Choroid plexus epithelial cell (primary cell): Measurements from ENCODE around the gene TCF4.

Experiments
- DNase-seq: peaks from one replicate; pipeline ENCODE4 v3.0.0-alpha.2; 2010; ENCODE audit warnings: low read depth
- H3K4me3 ChIP-seq: 2 replicates; pipeline ENCODE4 v1.5.1; 2011; ENCODE audit warnings: low read depth, mild to moderate bottlenecking, control low read depth, low read length, moderate library complexity
- TF ChIP-seq, protein P1 (sequence below): conservative IDR thresholded peaks from 2 replicates; pipeline ENCODE4 v1.5.1; 2011; ENCODE audit warnings: low read depth, mild to moderate bottlenecking, control low read depth, inconsistent platforms, low read length, moderate library complexity

Gene TCF4

DNA sequence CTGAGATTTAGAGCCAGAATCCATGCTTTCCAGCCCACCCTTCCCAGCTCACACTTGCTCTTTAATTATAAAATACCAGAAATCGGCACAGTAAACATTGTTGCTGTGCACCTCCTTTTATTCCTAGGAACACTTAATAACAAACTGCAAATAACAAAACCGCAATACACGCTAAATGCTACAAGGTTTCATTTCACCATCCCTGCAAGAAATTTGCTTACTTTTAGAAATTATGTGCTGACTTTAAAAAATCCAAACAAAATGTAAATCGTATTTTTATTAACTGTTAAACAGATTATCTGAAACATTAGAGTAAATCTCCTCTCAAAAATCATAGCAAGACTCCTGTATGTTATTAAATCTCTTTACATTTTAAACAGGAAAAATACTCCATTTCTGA lies 79.3 kb downstream of the TCF4 start:
- TF ChIP-seq, protein P1, sequence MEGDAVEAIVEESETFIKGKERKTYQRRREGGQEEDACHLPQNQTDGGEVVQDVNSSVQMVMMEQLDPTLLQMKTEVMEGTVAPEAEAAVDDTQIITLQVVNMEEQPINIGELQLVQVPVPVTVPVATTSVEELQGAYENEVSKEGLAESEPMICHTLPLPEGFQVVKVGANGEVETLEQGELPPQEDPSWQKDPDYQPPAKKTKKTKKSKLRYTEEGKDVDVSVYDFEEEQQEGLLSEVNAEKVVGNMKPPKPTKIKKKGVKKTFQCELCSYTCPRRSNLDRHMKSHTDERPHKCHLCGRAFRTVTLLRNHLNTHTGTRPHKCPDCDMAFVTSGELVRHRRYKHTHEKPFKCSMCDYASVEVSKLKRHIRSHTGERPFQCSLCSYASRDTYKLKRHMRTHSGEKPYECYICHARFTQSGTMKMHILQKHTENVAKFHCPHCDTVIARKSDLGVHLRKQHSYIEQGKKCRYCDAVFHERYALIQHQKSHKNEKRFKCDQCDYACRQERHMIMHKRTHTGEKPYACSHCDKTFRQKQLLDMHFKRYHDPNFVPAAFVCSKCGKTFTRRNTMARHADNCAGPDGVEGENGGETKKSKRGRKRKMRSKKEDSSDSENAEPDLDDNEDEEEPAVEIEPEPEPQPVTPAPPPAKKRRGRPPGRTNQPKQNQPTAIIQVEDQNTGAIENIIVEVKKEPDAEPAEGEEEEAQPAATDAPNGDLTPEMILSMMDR = no peak
- DNase-seq = no peak
- H3K4me3 ChIP-seq = no peak overlapping the region

DNA sequence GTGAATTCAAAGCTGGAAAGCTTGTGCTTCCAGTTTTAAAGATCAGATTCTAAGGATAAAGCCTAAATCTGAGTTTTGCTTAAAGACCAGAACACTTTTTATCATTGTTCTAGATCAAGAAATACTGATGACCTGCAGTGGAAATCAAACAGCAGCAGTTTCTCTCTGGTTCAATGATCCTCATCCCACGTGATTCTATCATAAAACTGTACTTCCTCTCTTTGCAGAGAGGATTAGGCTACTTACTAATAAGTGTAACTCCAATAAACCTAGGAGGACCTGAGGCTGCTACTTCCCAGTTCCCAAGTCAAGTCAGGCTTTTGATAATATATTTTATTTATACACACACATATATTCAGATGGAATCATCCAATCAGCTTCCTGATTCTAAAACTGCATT lies 81.9 kb downstream of the TCF4 start:
- no peak for DNase-seq
- H3K4me3 ChIP-seq = no peak overlapping the region
- TF ChIP-seq, protein P1 = no peak

DNA sequence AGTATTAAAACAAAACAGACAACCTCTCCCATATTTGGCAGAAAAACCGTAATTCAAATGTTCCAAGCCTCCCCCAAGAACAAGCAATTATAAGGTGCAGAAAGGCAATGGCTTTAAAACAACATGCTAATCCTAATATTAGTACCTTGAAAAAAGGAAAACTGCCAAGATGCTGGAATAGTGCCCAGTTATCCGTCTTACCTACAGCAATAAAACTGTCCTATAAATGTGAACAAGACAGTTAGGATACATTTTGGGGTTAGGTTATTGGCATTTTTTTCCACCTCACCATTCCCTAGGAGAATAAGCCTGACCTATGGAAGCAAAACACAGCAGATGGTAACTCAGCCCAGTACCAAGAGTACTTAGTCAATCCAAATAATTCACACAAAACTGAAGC lies 83.2 kb downstream of the TCF4 start:
- no peak for DNase-seq
- TF ChIP-seq, protein P1 = no peak
- H3K4me3 ChIP-seq = no peak overlapping the region

DNA sequence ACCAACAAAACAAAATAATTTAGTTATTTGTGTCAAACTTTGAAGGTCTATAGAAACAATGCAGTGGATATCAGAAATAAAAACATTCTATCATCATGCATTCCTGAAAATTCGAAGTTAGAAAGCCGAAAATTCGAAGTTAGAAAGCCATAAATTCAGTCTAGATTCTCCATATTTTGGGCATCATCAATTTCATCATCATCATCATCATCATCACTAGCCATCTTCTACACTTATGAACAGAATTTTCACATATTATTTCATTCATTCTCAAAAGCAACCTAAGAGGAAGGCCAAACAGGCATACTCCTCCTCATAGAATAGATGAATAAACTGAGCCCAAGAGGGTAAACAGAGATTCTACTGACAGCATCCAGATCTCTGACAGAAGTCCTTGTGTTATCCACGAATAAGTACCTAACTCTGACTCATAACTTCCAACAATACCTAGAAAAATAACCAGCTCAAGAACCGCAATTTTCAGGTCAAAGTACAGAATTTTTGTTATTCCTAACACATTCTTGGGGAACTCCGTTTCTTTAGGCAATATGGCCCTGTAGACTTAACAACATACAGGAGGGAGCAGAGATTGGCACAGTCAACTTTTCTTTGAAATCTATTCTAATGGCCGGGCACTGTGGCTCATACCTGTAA lies 84.7 kb downstream of the TCF4 start:
- TF ChIP-seq, protein P1 = no peak
- DNase-seq = peak; percentile 66
- H3K4me3 ChIP-seq = no peak overlapping the region

DNA sequence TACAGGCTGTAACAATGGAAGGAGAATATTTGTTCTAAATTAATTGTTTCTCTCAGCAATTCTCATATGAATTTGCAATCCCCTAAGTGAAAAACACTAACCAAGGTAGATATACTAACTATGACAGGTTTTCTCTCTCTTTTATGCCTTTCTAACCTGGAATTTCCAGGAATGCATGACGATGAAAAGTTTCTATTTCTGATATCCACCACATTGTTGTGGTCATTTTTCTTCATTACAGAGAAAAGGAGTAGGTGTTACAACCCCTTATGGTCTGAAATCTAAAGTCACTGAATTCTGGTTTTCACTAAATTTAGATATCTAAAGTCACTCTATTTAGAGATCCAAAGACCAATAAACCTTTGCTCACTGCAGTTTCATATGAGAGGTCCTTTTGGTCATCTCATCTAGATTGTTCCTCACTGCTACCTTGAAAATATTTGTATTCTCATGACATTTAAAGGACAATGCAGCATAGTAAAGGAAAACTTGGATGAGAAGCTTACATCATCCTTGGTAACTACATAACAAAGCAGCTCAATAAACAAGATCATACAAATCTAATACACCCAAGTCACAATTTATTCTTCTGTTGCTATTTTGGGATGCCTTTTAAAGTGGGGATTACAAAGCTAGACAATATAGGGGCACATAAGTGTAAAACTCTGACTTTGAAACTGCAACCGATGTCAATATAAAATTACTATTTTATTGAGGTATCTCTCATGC lies 85.8 kb downstream of the TCF4 start:
- TF ChIP-seq, protein P1 = no peak
- no peak for DNase-seq
- no peak overlapping the region for H3K4me3 ChIP-seq

DNA sequence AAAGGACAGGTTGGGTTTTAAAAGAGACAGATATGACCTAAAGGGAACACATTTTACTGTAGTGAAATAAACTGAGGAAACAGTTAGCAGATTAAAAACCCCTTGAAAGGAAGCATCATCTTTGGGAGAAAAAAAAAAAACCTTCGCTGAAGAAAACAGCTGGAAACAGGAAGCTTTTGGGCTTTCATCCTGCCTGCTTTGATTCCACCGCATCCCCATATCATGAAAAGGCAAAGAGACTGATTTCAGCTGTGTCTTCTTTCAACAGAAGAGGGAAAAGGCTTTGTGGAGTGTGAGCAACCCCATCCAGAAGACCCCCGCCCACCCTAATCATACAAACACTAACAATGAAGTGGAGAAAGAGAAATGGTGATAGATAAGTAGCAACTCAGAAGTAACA lies 86.4 kb downstream of the TCF4 start:
- no peak for DNase-seq
- TF ChIP-seq, protein P1 = no peak
- no peak overlapping the region for H3K4me3 ChIP-seq
